GM23248 (cell line): ENCODE results near the gene RBBP8NL. TPM values are rescaled to one million over a fixed set of nuclear protein-coding genes. Genes with fewer than 3 reads are reported as not detected.
"Not testable (repeated sequence)": the region's sequence is repeated elsewhere in the genome, so short reads cannot be mapped to it uniquely, and the experiment has no call there.

ENCODE experiments used
- DNase-seq: peaks from one replicate; pipeline ENCODE4 v3.0.0-alpha.2; 2015
- H2AFZ ChIP-seq: fragments of 200-600 bp; sonication (generic); 2 replicates; pipeline ENCODE4 v1.6.1; 2016; ENCODE audit warnings: antibody characterized with exemption
- H3F3A ChIP-seq: fragments of 200-600 bp; sonication (generic); 2 replicates; pipeline ENCODE4 v1.6.1; 2016; ENCODE audit warnings: mild to moderate bottlenecking, antibody characterized with exemption, mixed run types; ENCODE audit not compliant: insufficient read depth
- H3K27ac ChIP-seq: fragments of 200-600 bp; sonication (generic); 2 replicates; pipeline ENCODE4 v1.5.1; 2016; ENCODE audit warnings: mild to moderate bottlenecking
- H3K27me3 ChIP-seq: fragments of 200-600 bp; sonication (generic); replicated peaks from 2 replicates; pipeline ENCODE4 v1.6.1; 2016; ENCODE audit warnings: mild to moderate bottlenecking; ENCODE audit not compliant: insufficient read depth
- H3K36me3 ChIP-seq: fragments of 200-600 bp; sonication (generic); 2 replicates; pipeline ENCODE4 v1.6.1; 2016; ENCODE audit warnings: low read depth, mild to moderate bottlenecking
- H3K4me1 ChIP-seq: fragments of 200-600 bp; sonication (generic); 2 replicates; pipeline ENCODE4 v1.6.1; 2016; ENCODE audit warnings: mild to moderate bottlenecking; ENCODE audit not compliant: insufficient read depth
- H3K4me2 ChIP-seq: fragments of 200-600 bp; sonication (generic); one replicate; pipeline ENCODE4 v1.6.1; 2016; ENCODE audit warnings: mild to moderate bottlenecking; ENCODE audit not compliant: unreplicated experiment
- H3K4me3 ChIP-seq: fragments of 200-600 bp; sonication (generic); 2 replicates; pipeline ENCODE4 v1.5.1; 2016; ENCODE audit warnings: mild to moderate bottlenecking
- H3K79me2 ChIP-seq: fragments of 200-600 bp; sonication (generic); 2 replicates; pipeline ENCODE4 v1.6.1; 2016; ENCODE audit warnings: mild to moderate bottlenecking; ENCODE audit not compliant: insufficient read depth
- H3K9ac ChIP-seq: fragments of 200-600 bp; sonication (generic); 2 replicates; pipeline ENCODE4 v1.6.1; 2016; ENCODE audit warnings: mild to moderate bottlenecking
- H3K9me2 ChIP-seq: fragments of 200-600 bp; sonication (generic); 2 replicates; pipeline ENCODE4 v1.6.1; 2016; ENCODE audit warnings: mixed run types, mild to moderate bottlenecking, moderate library complexity; ENCODE audit not compliant: insufficient read depth
- H3K9me3 ChIP-seq: fragments of 200-600 bp; sonication (generic); one replicate; pipeline ENCODE4 v1.6.1; 2017; ENCODE audit warnings: low read depth
- H4K20me1 ChIP-seq: fragments of 200-600 bp; sonication (generic); 2 replicates; pipeline ENCODE4 v1.6.0; 2016; ENCODE audit not compliant: insufficient read depth
- EZH2 ChIP-seq: fragments of 200-600 bp; sonication (generic); IDR thresholded peaks from 2 replicates; pipeline ENCODE4 v1.6.1; 2018; ENCODE audit warnings: antibody characterized with exemption, mild to moderate bottlenecking; ENCODE audit not compliant: insufficient read depth, poor library complexity, severe bottlenecking
- EZH2phosphoT487 ChIP-seq: fragments of 200-600 bp; sonication (generic); IDR thresholded peaks from 2 replicates; pipeline ENCODE4 v1.6.1; 2018; ENCODE audit warnings: antibody characterized with exemption, moderate library complexity, mild to moderate bottlenecking, low read depth; ENCODE audit not compliant: insufficient read depth
- WGBS, 2 experiments: methylation state at CpG; one replicate each; pipeline ENCODE4 v1.1.6; 2015 to 2017; ENCODE audit warnings: low lambda C conversion rate in 2 of 2, low coverage in 1 of 2; ENCODE audit errors: missing lambda C conversion rate in 2 of 2; 5-methylcytosine and 5-hydroxymethylcytosine counted together
- in situ Hi-C: fragments of 300-500 bp; cut with MboI; formaldehyde crosslinking; loops from 2 replicates; pipeline ENCODE4 v1.15.0; 2020
- polyA plus RNA-seq: library from polyadenylated mRNA; unstranded; fragments of >200 nt; fragmentation: Nextera tagmentation; extraction: Ambion mirVana; gene quantifications from 2 replicates; pipeline ENCODE4 v1.2.1, GENCODE V29; 2016
- total RNA-seq: library from RNA; depleted of rRNA; stranded (reverse); fragments of >200 nt; shearing (Covaris generic); gene quantifications from 2 replicates; pipeline ENCODE4 v1.2.3, GENCODE V29; 2014

RBBP8NL gene
- total and polyA plus RNA-seq, 2 experiments from 2014 or later: not detected

GRCh38 chr20:62376112-62377063 lies 51.0 kb downstream of the RBBP8NL start:
- peak; percentile 53 for DNase-seq
- H3F3A ChIP-seq: no peaks in the 10 kb centered on the region
- no peaks in the 10 kb centered on the region for H3K36me3 ChIP-seq
- no peaks in the 10 kb centered on the region for H3K27me3 ChIP-seq
- peaks cover 10% of the 10 kb centered on the region for H3K4me1 ChIP-seq
- no peak overlapping the region for H3K4me3 ChIP-seq
- WGBS, 2 experiments: 54 to 56% methylated on average over 22 to 25 of the region's 26 CpGs
- no peaks in the 10 kb centered on the region for H3K9me2 ChIP-seq
- TF ChIP-seq EZH2phosphoT487: no peak
- no peak for TF ChIP-seq EZH2
- no peaks in the 10 kb centered on the region for H3K9me3 ChIP-seq
- in situ Hi-C loops: loop anchor here (25.0 kb wide), 1 partner anchor 364 kb away; no protein-coding TSS in a partner anchor
- no peak overlapping the region for H3K4me2 ChIP-seq
- H4K20me1 ChIP-seq: no peaks in the 10 kb centered on the region
- no peak overlapping the region for H2AFZ ChIP-seq
- no peak overlapping the region for H3K27ac ChIP-seq
- no peaks in the 10 kb centered on the region for H3K79me2 ChIP-seq
- no peak overlapping the region for H3K9ac ChIP-seq

GRCh38 chr20:62374331-62375152 lies 52.8 kb downstream of the RBBP8NL start:
- Histone ChIP-seq H3K27ac (no peak overlapping the region), H3K4me3 (no peak overlapping the region), H3K4me1 (peaks cover 9% of the 10 kb centered on the region), H3F3A (no peaks in the 10 kb centered on the region), H3K9me2 (no peaks in the 10 kb centered on the region), H3K4me2 (no peak overlapping the region), H3K9ac (no peak overlapping the region), H3K27me3 (no peaks in the 10 kb centered on the region), H3K36me3 (no peaks in the 10 kb centered on the region), H3K79me2 (no peaks in the 10 kb centered on the region), H2AFZ (no peak overlapping the region), H3K9me3 (no peaks in the 10 kb centered on the region), H4K20me1 (no peaks in the 10 kb centered on the region)
- DNase-seq: no peak
- 38 to 40% methylated on average over 24 of the region's 24 CpGs for WGBS, 2 experiments
- in situ Hi-C loops: loop anchor here (25.0 kb wide), 1 partner anchor 362 kb away; no protein-coding TSS in a partner anchor
- no peak for TF ChIP-seq EZH2phosphoT487
- TF ChIP-seq EZH2: no peak

GRCh38 chr20:62373631-62374179 lies 53.6 kb downstream of the RBBP8NL start:
- H3K9ac ChIP-seq, H3K79me2 ChIP-seq, in situ Hi-C loops, H2AFZ ChIP-seq, H3K4me3 ChIP-seq, H3K9me2 ChIP-seq, H4K20me1 ChIP-seq, H3K4me2 ChIP-seq, H3K27ac ChIP-seq, H3K27me3 ChIP-seq, DNase-seq, H3F3A ChIP-seq, H3K9me3 ChIP-seq, H3K36me3 ChIP-seq: not testable (repeated sequence)
- peaks cover 15% of the 10 kb centered on the region for H3K4me1 ChIP-seq
- 81 to 83% methylated on average over 18 to 33 of the region's 40 CpGs for WGBS, 2 experiments
